HEK293 (cell line): ENCODE results near the gene DNMT3B.

Experiments
- CTCF ChIA-PET: fragments of 350-600 bp; formaldehyde crosslinking; extraction: SDS; loops from one replicate; lab custom pipeline; 2021; ENCODE audit warnings: antibody characterized with exemption; lab: Yijun Ruan, JAX
- POLR2A ChIA-PET: fragments of 300-600 bp; formaldehyde crosslinking; extraction: SDS; loops from one replicate; lab custom pipeline; 2020; ENCODE audit warnings: antibody characterized with exemption, inconsistent platforms; lab: Yijun Ruan, JAX
- H3K27ac ChIP-seq: fragments of 200-500 bp; sonication (Bioruptor generic); 2 replicates; pipeline ENCODE4 v1.5.1; 2014; ENCODE audit warnings: low read depth, low read length, control low read depth, inconsistent platforms; ENCODE audit errors: extremely low read depth
- H3K36me3 ChIP-seq, 2 experiments: fragments of 200-500 bp in 1 of 2; sonication (Bioruptor generic) in 1 of 2; 1 replicate in 1 of 2; 2 replicates in 1 of 2; pipeline ENCODE4 v1.5.1; 2014 to 2017; ENCODE audit warnings: inconsistent platforms in 2 of 2, low read length in 2 of 2; ENCODE audit not compliant: control insufficient read depth in 2 of 2, insufficient read depth in 1 of 2
- H3K4me1 ChIP-seq: fragments of 200-500 bp; sonication (Bioruptor generic); 2 replicates; pipeline ENCODE4 v1.5.1; 2014; ENCODE audit warnings: mild to moderate bottlenecking, low read length, inconsistent platforms; ENCODE audit not compliant: control insufficient read depth, insufficient read depth
- H3K4me3 ChIP-seq: 2 replicates; pipeline ENCODE4 v1.5.1; 2011; ENCODE audit warnings: low read depth, mild to moderate bottlenecking, control low read depth, low read length, moderate library complexity
- H3K9me3 ChIP-seq: fragments of 200-500 bp; sonication (Bioruptor generic); 2 replicates; pipeline ENCODE4 v1.5.1; 2014; ENCODE audit warnings: low read depth, low read length, inconsistent platforms; ENCODE audit not compliant: control insufficient read depth, insufficient read depth
- AEBP2 ChIP-seq: fragments of 450-650 bp; formaldehyde crosslinking; IDR thresholded peaks from 2 replicates; pipeline ENCODE4 v1.5.1; 2016; ENCODE audit warnings: missing biosample characterization, missing genetic modification characterization, borderline replicate concordance
- BCL11B ChIP-seq: fragments of 450-650 bp; formaldehyde crosslinking; IDR thresholded peaks from 2 replicates; pipeline ENCODE4 v1.5.1; 2016; ENCODE audit warnings: low read depth, missing biosample characterization, missing genetic modification characterization
- BCL6B ChIP-seq: fragments of 450-650 bp; formaldehyde crosslinking; IDR thresholded peaks from 2 replicates; pipeline ENCODE4 v1.5.1; 2017; ENCODE audit warnings: missing biosample characterization, missing genetic modification characterization
- FEZF1 ChIP-seq: fragments of 450-650 bp; formaldehyde crosslinking; IDR thresholded peaks from 2 replicates; pipeline ENCODE4 v1.5.1; 2016; ENCODE audit warnings: missing biosample characterization, missing genetic modification characterization
- PRDM6 ChIP-seq: fragments of 450-650 bp; formaldehyde crosslinking; IDR thresholded peaks from 2 replicates; pipeline ENCODE4 v1.5.1; 2017; ENCODE audit warnings: missing biosample characterization, missing genetic modification characterization
- SALL2 ChIP-seq: fragments of 450-650 bp; formaldehyde crosslinking; IDR thresholded peaks from 2 replicates; pipeline ENCODE4 v1.5.0; 2017; ENCODE audit warnings: missing biosample characterization, mild to moderate bottlenecking, missing genetic modification characterization, borderline replicate concordance
- SP7 ChIP-seq: fragments of 450-650 bp; formaldehyde crosslinking; IDR thresholded peaks from 2 replicates; pipeline ENCODE4 v1.5.1; 2016; ENCODE audit warnings: missing biosample characterization, missing genetic modification characterization
- ZBTB11 ChIP-seq: fragments of 450-650 bp; formaldehyde crosslinking; conservative IDR thresholded peaks from 2 replicates; pipeline ENCODE4 v1.5.1; 2016; ENCODE audit warnings: low read depth, missing biosample characterization, missing genetic modification characterization
- ZBTB17 ChIP-seq: fragments of 450-650 bp; formaldehyde crosslinking; IDR thresholded peaks from 2 replicates; pipeline ENCODE4 v1.5.1; 2016; ENCODE audit warnings: missing biosample characterization, missing genetic modification characterization
- ZBTB21 ChIP-seq: fragments of 450-650 bp; formaldehyde crosslinking; IDR thresholded peaks from 2 replicates; pipeline ENCODE4 v1.5.1; 2017; ENCODE audit warnings: missing biosample characterization, missing genetic modification characterization
- ZNF18 ChIP-seq: fragments of 450-650 bp; formaldehyde crosslinking; IDR thresholded peaks from 2 replicates; pipeline ENCODE4 v1.5.1; 2016; ENCODE audit warnings: missing biosample characterization, missing genetic modification characterization
- ZNF19 ChIP-seq: fragments of 450-650 bp; formaldehyde crosslinking; IDR thresholded peaks from 2 replicates; pipeline ENCODE4; 2016; ENCODE audit warnings: missing biosample characterization, missing genetic modification characterization, low read depth
- ZNF24 ChIP-seq: fragments of 450-650 bp; formaldehyde crosslinking; IDR thresholded peaks from 2 replicates; pipeline ENCODE4 v1.5.1; 2016; ENCODE audit warnings: missing biosample characterization, missing genetic modification characterization
- ZNF311 ChIP-seq: fragments of 450-650 bp; formaldehyde crosslinking; IDR thresholded peaks from 2 replicates; pipeline ENCODE4 v1.5.1; 2017; ENCODE audit warnings: missing biosample characterization, missing genetic modification characterization, borderline replicate concordance
- ZNF610 ChIP-seq: fragments of 450-650 bp; formaldehyde crosslinking; IDR thresholded peaks from 2 replicates; pipeline ENCODE4 v1.5.1; 2016; ENCODE audit warnings: missing biosample characterization, missing genetic modification characterization, borderline replicate concordance
- ZNF664 ChIP-seq: fragments of 450-650 bp; formaldehyde crosslinking; IDR thresholded peaks from 2 replicates; pipeline ENCODE4 v1.5.1; 2016; ENCODE audit warnings: missing biosample characterization, missing genetic modification characterization
- ZNF704 ChIP-seq: fragments of 450-650 bp; formaldehyde crosslinking; IDR thresholded peaks from 2 replicates; pipeline ENCODE4 v1.5.1; 2016; ENCODE audit warnings: missing biosample characterization, missing genetic modification characterization
- ZSCAN4 ChIP-seq: fragments of 450-650 bp; formaldehyde crosslinking; IDR thresholded peaks from 2 replicates; pipeline ENCODE4 v1.5.1; 2017; ENCODE audit warnings: missing biosample characterization, missing genetic modification characterization

DNMT3B gene

GRCh38 chr20:32831982-32832381, 69.8 kb downstream of the DNMT3B start:
- H3K27ac ChIP-seq, result no peak overlapping the region
- peaks cover 40 to 74% of the 10 kb centered on the region in 2 experiments for H3K36me3 ChIP-seq
- peaks cover 2% of the 10 kb centered on the region for H3K4me1 ChIP-seq
- TF ChIP-seq PRDM6 (tag by site-specific recombination) (peak; percentile 33; the same call in 1 of the 2 replicates), ZNF664 (no peak)
- H3K9me3 ChIP-seq, result no peaks in the 10 kb centered on the region
- ChIA-PET POLR2A (no interaction called here), CTCF (interaction anchor here (0.7 kb wide), 1 partner anchor 69 kb away, joined by 3 read pairs; no protein-coding TSS in a partner anchor)
- no peak overlapping the region for H3K4me3 ChIP-seq

GRCh38 chr20:32832664-32833063, 70.5 kb downstream of the DNMT3B start:
- Histone ChIP-seq H3K27ac (no peak overlapping the region), H3K4me3 (no peak overlapping the region), H3K4me1 (peaks cover 2% of the 10 kb centered on the region), H3K9me3 (no peaks in the 10 kb centered on the region), H3K36me3 (peaks cover 37 to 74% of the 10 kb centered on the region in 2 experiments)
- CTCF ChIA-PET, result no interaction called here
- POLR2A ChIA-PET, result no interaction called here
- no peak for TF ChIP-seq ZNF19 (tag by site-specific recombination)
- no peak for TF ChIP-seq BCL6B (tag by site-specific recombination)
- no peak for TF ChIP-seq AEBP2 (tag by site-specific recombination)
- TF ChIP-seq SALL2 (tag by site-specific recombination), result no peak
- no peak for TF ChIP-seq ZNF610 (tag by site-specific recombination)
- TF ChIP-seq SP7, result no peak
- no peak for TF ChIP-seq ZSCAN4 (tag by site-specific recombination)
- no peak for TF ChIP-seq FEZF1 (tag by site-specific recombination)
- TF ChIP-seq ZNF18, result no peak
- TF ChIP-seq BCL11B, result no peak
- no peak for TF ChIP-seq ZNF311 (tag by site-specific recombination)
- TF ChIP-seq ZNF24, result no peak
- no peak for TF ChIP-seq ZBTB21 (tag by site-specific recombination)
- no peak for TF ChIP-seq ZNF704 (tag by site-specific recombination)
- TF ChIP-seq ZBTB17, result no peak
- TF ChIP-seq ZBTB11 (tag by site-specific recombination), result no peak
